Body of pancreas (tissue), 4 donors: ENCODE results near the gene KCTD2. TPM values are rescaled to one million over a fixed set of nuclear protein-coding genes. Genes with fewer than 3 reads are reported as not detected.

Experiments used
- ATAC-seq: fragments of 150-250 bp; one replicate; pipeline ENCODE4 v1.9.1; 2016
- DNase-seq, 4 donors: peaks; one replicate each; pipeline ENCODE4 v3.0.0-alpha.2; 2019
- H3K27ac ChIP-seq, 4 donors: fragments of 200-600 bp; sonication (generic); 1 replicate in 3 of 4; 2 replicates in 1 of 4; pipeline versions ENCODE4 v1.5.1 to v1.6.1; 2016 to 2019; ENCODE audit warnings: mild to moderate bottlenecking in 1 of 4, mixed read lengths in 1 of 4, moderate library complexity in 1 of 4
- H3K27me3 ChIP-seq, 2 donors: fragments of 200-600 bp; sonication (generic); one replicate each; pipeline ENCODE4 v1.6.0; 2016; ENCODE audit warnings: mild to moderate bottlenecking in 1 of 2
- H3K36me3 ChIP-seq, 2 donors: fragments of 200-600 bp; sonication (generic); replicated peaks in 1 of 2; 2 replicates each; pipeline ENCODE4 v1.5.1; 2016; ENCODE audit warnings: low read depth in 2 of 2; ENCODE audit not compliant: insufficient read depth in 1 of 2
- H3K4me1 ChIP-seq: fragments of 200-600 bp; sonication (generic); one replicate; pipeline ENCODE4 v1.6.0; 2016
- H3K4me3 ChIP-seq, 2 donors: fragments of 200-600 bp; sonication (generic); 1 replicate in 1 of 2; 2 replicates in 1 of 2; pipeline ENCODE4 v1.5.1; 2016 to 2019
- H3K9me3 ChIP-seq, 3 donors: fragments of 200-600 bp; sonication (generic); 1 replicate in 2 of 3; 2 replicates in 1 of 3; pipeline ENCODE4 v1.5.1; 2016
- CTCF ChIP-seq, 7 experiments: fragments of 450-650 bp in 4 of 7; fragments of 200-600 bp in 3 of 7; sonication (generic) in 3 of 7; IDR thresholded peaks; one replicate each; pipeline ENCODE4 v1.5.1; 2016 to 2019; ENCODE audit warnings: antibody characterized with exemption in 7 of 7
- POLR2A ChIP-seq, 3 donors: fragments of 450-650 bp; IDR thresholded peaks; one replicate each; pipeline ENCODE4 v1.6.1; 2016; ENCODE audit warnings: antibody characterized with exemption in 3 of 3, mild to moderate bottlenecking in 2 of 3
- WGBS, 2 donors: methylation state at CpG; one replicate each; pipeline ENCODE4 v1.1.5; 2017; 5-methylcytosine and 5-hydroxymethylcytosine counted together
- intact Hi-C: fragments of 100-400 bp; cut with DNase I; formaldehyde crosslinking; loops from one replicate; pipeline ENCODE4 v1.15.1; 2023
- total RNA-seq, 2 donors: library from RNA; depleted of rRNA; stranded (reverse); fragments of >200 nt; gene quantifications; one replicate each; pipeline ENCODE4 v1.1.0, GENCODE V29; 2016

Gene KCTD2
- total RNA-seq, 2 donors from 2014 or later, result 11.2 to 12.7 TPM

- H3K4me1 ChIP-seq, result peaks cover 32% of the 10 kb centered on the region
- no peaks in the 10 kb centered on the region for H3K9me3 ChIP-seq
- no peak for TF ChIP-seq POLR2A (IDR thresholded peaks at IDR 0.05)
- TF ChIP-seq CTCF (IDR thresholded peaks at IDR 0.05), result no peak
- ATAC-seq (no peak), DNase-seq (no peak)
- H3K36me3 ChIP-seq, result no peaks in the 10 kb centered on the region
- H3K27me3 ChIP-seq, result no peaks in the 10 kb centered on the region
- intact Hi-C loops, result no loop called here
- no peak overlapping the region for H3K4me3 ChIP-seq
- no peak overlapping the region for H3K27ac ChIP-seq
- 58 to 75% methylated on average over 4 of the region's 4 CpGs for WGBS, 2 donors
Measured at GRCh38 chr17:75075597-75076336, 28.7 kb downstream of the KCTD2 start.

- H3K4me3 ChIP-seq, result no peak overlapping the region
- peak overlapping the region in 3 of 4 donors; percentile 74 to 78 (median 76) for H3K27ac ChIP-seq
- H3K36me3 ChIP-seq, result no peaks in the 10 kb centered on the region
- TF ChIP-seq POLR2A (IDR thresholded peaks at IDR 0.05) (no peak), CTCF (IDR thresholded peaks at IDR 0.05) (no peak)
- intact Hi-C loops, result no loop called here
- H3K4me1 ChIP-seq, result peaks cover 32% of the 10 kb centered on the region
- ATAC-seq (peak; percentile 28), DNase-seq (peak in 1 of 4 donors; percentile 40)
- no peaks in the 10 kb centered on the region for H3K27me3 ChIP-seq
- 18 to 100% methylated on average over 1 to 29 of the region's 30 CpGs for WGBS, 2 donors
- H3K9me3 ChIP-seq, result no peaks in the 10 kb centered on the region
Measured at GRCh38 chr17:75077072-75077495, 30.1 kb downstream of the KCTD2 start.

GRCh38 chr17:75077496-75078283 lies 30.7 kb downstream of the KCTD2 start:
- intact Hi-C loops, result no loop called here
- H3K27ac ChIP-seq, result peak overlapping the region; percentile 28 to 78 (median 75)

GRCh38 chr17:75078284-75079022 lies 31.4 kb downstream of the KCTD2 start:
- no peak for TF ChIP-seq CTCF (IDR thresholded peaks at IDR 0.05)
- TF ChIP-seq POLR2A (IDR thresholded peaks at IDR 0.05), result peak in 1 of 3 donors; percentile 13
- peak; percentile 71 for ATAC-seq
- intact Hi-C loops, result no loop called here
- WGBS, 2 donors, result 60 to 66% methylated on average over 13 to 17 of the region's 17 CpGs
- H3K9me3 ChIP-seq, result no peaks in the 10 kb centered on the region
- peaks cover 32% of the 10 kb centered on the region for H3K4me1 ChIP-seq
- DNase-seq, result peak; percentile 31 to 54 (median 46)
- H3K27ac ChIP-seq, result peak overlapping the region; percentile 40 to 78 (median 75)
- no peaks in the 10 kb centered on the region for H3K27me3 ChIP-seq
- no peaks in the 10 kb centered on the region for H3K36me3 ChIP-seq
- no peak overlapping the region for H3K4me3 ChIP-seq

More at GRCh38 chr17:75077496-75078283, 30.7 kb downstream of the KCTD2 start:
- Histone ChIP-seq H3K9me3 (no peaks in the 10 kb centered on the region), H3K4me3 (no peak overlapping the region), H3K4me1 (peaks cover 32% of the 10 kb centered on the region), H3K27me3 (no peaks in the 10 kb centered on the region), H3K36me3 (no peaks in the 10 kb centered on the region)
- peak in 3 of 7 experiments; percentile 6 to 15 (median 6) for TF ChIP-seq CTCF (IDR thresholded peaks at IDR 0.05)
- TF ChIP-seq POLR2A (IDR thresholded peaks at IDR 0.05), result peak in 2 of 3 donors; percentile 24 to 34
- 11 to 29% methylated on average over 7 to 53 of the region's 53 CpGs for WGBS, 2 donors
- DNase-seq (peak; percentile 57 to 76 (median 70)), ATAC-seq (peak; percentile 74)
